ENCODE results near the gene DDRGK1.
"Not testable (repeated sequence)": the region's sequence is repeated elsewhere in the genome, so short reads cannot be mapped to it uniquely, and the experiment has no call there.

Gene DDRGK1

DNA sequence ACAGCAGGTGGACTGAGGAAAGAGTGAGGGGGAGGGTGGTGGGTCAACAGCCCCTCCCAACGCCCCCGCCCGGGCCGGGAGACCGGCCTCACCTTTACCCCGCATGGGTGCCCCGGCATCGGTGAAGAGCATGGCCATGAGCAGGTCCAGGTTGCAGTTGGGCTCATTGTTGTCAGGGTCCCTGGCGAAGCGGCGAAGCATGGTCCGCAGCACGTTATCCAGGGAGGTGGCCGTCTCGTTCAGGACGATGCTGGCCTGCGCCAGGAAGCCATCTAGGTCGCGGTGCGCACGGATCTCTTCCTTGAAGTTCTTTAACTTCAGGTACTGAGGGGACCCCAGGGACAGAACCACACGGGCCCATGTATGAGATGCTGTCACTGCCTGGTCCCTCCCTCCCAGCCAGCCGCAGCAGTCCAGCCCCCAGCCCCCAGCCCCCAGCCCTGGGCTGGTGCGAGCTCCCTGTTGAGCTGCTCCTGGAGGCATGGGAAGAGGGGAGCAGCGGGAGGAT is 29.6 kb upstream of the DDRGK1 start:
- DNase-seq = no peak

DNA sequence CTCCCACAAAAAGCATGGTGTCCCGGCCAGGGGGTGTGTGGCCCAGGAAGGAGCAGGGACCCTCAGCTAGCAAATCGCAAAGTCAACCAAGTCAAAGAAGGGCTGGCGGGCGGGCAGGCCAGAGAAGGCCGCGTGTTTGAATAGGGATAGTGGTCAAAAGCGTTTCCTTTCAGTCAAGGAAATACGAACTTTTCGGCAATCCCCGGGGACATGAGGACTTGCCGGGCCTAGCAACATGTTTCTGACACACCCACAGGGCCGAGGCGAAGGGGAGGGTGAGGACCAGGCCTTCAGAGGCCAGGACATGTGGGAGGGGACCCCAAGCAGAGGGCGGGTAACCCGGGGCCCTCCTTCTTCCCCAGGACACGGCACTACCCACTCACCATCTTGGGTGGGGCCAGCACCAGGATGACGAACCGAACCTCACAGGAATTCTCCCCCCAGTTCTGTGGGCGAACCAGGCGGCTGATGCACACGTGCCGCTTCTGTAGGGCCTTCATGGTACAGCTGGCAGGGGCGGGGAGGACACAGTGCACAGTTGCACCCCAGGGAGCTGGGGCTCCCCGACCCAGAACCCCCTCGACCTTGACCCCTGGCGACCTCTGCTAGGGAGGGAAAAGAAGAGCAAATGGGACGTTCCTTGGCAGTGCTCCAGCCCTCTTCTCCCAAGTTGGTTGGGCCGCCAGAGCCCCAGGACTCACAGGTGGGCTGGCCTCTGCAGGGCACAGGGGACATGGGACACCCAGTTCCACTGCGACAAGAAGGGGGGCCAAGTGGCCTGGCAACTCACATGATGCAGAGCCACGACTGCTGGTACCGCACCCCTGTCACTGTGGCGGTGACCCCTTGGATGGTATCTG is 28.9 kb upstream of the DDRGK1 start:
- no peak for DNase-seq

DNA sequence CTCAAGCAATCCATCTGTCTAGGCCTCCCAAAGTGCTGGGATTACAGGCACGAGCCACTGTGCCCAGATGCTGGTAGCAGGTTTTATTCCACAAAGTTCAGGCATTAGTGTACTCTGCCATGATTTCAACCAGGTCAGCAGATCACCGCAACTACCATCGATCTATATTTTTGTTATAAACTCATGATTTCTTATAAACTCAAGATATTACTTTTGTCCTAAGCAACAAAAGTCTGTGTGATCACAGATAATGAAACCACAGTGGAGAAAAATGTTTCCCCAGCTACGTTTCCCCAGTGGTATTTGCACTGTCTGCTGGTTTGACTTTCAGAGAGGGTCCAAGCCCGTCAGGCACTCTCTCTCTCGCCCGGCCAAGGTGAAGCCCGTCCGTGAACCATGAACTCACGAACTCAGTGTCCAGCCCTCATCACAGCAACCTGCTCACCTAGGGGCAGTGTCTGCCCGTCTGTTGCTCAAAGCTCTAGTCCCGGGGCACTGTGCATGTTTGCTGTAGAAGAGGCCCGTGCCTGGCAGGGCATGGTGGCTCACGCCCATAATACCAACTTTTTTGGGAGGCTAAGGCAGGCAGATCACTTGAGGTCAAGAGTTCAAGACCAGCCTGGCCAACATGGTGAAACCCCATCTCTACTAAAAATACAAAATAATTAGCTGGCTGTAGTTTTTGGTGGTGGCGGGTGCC is 27.6 kb upstream of the DDRGK1 start:
- no peak for DNase-seq

DNA sequence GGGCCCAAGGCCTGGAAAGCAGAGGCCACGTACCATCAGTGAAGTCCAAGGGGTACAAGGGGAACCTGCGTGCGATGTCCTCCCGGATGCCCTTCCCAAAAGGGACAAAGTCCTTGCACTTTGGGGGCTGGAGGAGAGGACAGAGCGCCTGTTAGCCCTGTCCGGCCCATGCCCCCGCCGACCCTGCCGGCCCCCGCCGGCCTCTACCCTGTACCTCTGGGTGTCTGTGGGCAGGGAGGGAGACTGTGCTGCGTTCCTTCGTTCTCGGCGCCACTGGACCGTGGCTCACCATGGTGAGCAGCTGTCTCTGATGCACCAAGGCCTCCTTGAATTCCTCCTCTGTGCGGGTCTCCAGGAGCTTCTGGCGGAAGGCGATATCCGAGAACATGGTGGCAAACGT is 26.6 kb upstream of the DDRGK1 start:
- DNase-seq = no peak

DNA sequence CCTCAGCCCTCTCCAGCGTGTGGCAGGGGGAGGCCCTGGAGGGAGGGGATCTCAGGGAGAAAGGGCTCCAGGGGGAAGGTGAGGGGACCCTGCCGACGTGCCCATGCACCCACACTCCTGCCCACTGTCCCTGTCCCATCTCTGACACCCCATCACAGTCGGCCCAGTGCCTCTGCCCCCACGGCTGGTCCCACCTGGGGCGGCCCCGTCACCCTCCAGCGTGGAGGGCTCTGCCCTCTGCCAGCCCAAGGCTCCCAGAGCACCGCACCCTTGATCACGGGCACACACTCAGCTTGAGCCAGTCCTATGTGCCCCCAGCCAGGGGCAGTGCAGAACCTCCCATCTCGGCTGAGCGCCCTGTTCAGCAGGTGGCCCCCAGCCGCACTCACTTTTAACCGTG is 25.3 kb upstream of the DDRGK1 start:
- DNase-seq = no peak

DNA sequence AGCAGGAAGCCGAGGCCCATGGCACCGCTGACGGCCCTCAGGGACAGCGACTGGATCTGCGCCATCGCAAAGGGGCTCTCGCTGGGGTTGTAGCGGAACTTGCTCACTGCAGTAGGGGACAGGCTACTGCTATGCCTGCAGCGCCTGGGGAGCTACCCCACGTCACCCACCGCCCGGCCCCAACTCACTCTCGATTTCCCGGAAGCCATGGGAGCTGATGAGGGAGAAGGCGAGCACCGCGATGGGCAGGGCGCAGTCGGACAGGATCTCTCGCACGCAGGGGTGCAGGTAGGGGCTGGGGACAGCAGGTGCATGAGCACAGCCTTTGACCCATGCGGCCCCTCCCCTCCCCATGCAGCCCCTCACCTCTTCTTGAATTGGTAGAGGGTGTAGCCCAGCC is 24.7 kb upstream of the DDRGK1 start:
- DNase-seq = no peak

DNA sequence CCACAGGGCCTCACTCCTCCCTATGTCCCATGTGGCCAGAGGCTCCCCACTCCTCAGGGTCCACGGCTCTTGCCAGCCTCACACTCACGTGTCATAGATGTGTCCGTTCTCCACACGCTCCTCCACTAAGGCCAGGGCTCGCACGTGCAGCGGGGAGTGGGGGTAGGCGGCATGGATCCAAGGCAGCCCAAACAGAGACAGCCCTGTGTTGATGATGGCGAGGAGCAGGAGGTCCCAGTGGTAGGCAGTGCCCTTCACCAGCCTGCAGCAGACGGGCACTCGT is 24.2 kb upstream of the DDRGK1 start:
- no peak for DNase-seq

DNA sequence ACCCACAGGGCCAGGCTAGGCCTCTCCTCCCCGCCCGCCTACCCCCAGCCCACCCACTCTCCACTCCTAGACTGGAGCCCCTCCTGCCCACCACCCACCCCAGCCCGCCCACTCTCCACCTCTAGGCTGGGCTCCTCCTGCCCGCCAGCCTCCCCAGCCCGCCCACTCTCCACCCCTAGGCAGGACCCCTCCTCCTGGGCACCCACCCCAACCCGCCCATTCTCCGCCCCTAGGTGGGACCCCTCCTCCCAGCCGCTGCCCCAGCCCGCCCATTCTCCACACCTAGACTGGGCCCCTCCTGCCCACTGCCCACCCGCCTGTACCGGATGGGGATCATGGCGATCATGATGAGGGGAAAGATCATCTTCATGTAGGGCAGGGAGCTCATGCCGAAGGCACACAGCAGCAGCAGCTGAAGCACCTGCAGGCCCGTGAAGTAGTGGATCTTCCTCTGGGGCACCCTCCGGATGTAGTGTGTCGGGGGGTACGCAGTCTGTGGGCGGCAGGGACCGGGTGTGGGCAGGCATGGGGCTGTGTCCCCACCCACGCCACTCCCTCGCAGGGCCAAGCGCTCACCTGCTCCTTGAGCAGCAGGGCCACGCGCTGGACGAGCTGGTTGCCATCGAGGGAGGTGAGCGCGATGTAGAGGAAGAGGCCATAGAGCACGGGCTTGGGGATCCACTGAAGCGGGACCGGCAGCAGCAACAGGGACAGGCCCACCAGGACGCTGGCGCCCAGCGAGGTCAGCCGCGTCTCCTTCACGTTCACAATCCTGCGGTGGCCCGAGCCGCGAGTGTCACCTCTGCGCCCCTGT is 23.7 kb upstream of the DDRGK1 start:
- no peak for DNase-seq

DNA sequence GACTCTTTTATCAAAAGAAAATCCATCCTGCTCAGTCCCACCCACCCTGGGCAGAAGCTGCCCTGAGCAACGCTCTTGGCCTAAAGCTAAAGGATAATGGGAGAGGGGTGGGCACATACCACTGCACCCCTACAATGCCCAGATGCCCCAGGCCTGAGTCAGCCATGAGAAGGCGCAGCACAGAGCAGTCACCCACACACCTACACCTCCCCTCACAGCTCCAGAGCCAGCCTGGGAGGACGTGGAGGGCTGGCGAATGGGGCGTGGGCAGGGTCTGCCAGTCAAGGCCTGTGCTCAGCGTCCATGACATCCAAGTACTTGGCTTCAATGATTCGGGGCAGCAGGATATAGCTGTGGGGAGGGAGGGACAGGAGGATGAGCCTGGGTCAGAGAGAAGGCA is 23.0 kb upstream of the DDRGK1 start:
- no peak for DNase-seq

DNA sequence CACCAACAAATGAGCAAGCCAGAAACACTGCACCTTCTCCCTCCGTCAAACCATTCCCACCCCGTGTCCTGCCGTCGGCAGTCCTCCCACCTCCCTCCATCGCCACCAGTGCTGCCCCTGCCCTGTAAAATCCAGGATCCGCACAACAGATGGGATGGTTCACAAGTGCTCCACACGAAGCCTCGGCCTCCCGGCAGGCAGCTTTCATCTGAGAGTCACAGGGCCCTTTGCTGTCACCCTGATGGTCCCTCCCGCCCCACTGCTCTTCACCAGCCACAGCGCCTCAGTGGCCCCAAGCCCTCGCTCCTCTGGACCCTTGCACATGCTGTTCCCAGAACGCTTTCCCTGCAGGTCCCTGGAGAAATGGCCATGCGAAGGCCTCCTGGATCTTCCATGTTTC is 22.4 kb upstream of the DDRGK1 start:
- no peak for DNase-seq

DNA sequence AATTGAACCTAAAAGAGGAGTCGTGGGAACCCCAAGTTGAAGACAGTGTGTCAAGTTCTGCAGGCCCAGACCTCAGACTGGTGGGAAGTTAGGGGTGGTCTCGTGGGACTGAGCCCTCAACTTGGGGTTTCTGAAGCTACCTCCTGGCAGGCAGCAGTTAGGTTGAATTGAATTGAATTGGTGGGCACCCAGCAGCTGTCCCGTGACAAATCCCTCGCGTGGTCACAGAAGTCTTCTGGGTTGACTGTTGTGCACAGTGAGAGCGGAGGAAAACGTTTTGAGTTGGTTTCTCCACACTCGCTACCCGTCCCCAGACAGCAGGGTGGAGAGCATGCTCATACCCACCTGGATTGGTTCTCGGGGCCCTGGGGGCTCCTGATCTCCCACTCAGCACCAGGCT is 21.6 kb upstream of the DDRGK1 start:
- DNase-seq = no peak

DNA sequence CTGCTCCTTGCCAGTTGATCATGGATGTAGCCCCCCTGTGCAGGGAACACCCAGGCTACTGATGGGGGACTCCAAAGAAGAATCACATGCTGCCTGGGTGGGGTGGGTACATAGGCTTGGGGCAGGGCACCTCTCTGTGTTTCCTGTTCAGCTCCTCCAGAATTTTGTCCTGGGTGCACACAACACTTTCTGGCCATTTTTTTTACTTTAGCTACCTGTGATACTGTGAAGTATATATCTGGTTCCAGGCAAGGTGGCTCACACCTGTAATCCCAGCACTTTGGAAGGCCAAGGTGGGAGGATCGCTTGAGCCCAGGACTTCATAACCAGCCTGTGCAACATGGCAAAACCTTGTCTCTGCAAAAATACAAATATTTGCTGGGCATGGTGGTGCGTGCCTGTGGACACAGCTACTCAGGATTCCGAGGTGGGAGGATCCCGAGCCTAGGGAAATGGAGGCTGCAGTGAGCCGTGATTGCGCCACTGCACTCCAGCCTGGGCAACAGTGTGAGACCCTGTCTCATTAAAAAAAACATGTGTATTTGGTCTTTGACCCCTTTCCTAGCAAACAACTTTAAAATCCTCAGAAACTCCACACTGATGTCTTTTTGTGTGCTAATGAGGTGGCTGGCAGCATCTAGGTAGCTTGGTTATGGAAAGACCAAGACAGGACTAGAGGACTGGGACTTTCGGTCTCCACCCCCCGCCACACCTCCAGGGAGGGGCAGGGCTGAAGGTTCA is 20.4 kb upstream of the DDRGK1 start:
- DNase-seq = no peak

DNA sequence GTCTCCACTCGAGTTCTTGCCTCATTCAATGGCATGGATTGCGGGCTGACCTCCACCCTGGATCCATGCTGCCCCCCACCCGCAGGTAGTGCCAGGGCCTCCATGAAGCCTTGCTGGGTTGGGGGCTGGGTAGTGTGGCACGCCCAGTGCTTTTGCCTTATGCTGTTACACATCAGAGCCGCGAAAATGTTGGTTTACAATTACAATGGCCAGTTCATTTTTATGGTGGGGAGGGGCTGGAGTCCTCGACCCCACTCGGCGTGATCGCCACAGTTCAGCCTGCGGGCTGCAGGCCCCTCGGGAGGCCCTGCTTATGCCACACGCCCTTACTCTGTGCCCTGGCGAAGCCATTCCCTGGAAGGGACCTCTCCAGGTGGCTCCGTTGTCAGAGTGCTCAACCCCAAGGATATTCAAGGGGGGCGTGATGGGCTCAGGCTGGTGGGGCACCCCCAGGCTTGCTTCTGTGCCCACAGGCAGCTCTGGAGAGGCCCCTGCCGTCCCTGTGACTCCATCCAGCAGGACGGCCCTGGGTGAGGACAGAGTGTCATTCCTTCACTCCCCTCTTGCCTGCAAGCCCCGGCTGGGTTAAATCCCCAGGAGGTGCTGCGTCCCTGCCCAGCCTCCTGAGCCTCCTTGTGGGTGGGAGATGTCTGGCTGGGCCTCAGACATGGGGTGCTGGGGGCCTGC is 19.7 kb upstream of the DDRGK1 start:
- DNase-seq = no peak

DNA sequence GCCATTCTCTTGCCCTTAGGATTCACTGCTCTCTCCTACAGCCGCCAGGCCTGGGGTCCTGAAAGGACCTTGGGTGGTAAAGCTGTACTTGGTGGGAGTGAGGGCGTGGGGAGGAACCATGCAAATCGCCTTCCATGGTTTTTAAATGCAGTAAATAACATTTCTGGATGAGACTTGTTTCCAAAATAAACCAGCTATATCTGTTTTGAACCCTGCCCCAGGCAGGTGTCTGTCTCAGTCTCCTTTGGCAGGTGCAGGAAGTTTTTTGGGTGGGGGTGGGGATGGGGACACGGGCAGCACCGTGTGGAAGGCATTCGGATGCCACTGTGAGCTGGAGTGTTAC is 19.1 kb upstream of the DDRGK1 start:
- no peak for DNase-seq

DNA sequence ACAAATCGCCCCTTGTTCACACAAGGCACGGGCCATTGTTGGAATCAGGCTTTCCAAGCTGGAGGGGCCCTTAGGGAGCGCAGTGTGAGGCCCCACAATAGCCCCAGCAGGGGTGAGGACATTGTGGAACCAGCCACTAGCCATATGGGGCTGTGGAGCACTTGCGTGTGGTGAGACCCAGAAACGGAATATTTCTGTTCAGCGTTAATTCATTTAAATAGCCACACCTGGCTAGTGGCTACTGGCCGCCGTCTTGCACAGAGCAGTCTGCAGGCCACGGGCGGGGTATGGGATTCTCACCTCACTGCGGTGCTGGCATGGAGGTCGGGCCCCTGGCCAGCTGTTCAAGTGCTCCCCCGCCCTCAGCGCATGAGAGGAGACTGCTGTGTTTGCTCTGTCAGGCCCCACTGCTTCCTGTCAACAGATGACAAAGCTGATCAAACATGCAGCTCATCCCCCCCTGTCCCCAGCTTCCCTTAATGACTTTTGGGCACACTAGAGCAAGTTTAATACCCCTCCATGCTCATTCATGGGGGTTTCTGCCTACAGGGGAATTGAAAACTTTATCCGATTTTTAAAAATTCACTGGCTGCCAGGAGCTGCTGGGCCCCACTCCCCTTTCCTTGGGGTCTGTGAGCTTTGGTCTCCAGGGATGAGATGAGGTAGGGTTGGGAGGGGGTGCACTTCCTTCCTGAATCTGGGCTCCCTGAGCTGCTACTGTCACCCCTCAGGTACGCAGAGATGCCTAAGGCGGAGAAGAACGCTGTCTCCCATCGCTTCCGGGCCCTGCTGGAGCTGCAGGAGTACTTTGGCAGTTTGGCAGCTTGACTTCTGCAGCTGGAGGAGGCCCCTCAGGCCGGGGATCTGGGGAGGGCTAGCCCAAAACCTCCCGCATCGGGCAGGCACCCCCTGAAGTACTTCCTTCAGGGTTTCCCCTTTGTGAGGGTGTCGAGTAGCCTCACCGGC is 18.4 kb upstream of the DDRGK1 start:
- DNase-seq = no peak

DNA sequence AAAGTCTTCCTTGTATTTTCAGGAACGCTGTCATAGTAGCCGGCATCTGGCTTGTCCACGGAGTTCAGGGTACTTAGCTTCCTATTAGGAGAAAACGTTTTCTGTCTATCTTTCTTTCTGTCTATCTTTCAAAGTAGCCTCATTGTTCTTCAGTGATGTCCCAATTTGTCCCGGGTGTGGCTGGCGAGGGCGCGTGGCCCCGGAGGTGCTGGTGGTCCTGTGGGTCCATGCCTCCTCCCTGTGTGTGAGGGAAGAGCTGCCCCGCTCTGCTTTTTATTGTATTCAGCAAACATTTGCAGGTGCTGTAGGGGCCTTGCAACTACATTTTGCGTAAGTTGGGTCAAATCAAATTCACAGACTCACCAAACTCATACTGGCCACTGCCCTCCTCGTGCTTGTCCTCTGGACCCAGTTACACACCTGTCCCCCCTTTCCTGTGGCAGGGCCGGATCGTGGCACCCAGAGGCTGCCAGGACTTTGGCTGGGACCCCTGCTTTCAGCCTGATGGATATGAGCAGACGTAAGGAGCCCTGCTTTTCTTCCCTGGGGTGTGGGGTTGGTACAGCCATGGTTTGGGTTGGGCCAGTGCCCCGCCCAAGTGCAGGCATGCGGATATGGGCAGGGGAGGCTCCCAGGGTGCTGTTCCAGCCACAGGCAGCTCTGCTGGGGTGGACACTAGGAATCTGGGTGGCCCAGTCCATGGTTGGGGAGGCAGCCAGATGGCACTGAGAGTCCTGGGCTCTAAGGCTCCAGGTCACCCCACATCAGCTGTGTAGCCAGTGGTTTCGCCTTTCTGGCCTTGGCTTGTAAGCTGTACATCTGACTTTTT is 17.1 kb upstream of the DDRGK1 start:
- DNase-seq = no peak

DNA sequence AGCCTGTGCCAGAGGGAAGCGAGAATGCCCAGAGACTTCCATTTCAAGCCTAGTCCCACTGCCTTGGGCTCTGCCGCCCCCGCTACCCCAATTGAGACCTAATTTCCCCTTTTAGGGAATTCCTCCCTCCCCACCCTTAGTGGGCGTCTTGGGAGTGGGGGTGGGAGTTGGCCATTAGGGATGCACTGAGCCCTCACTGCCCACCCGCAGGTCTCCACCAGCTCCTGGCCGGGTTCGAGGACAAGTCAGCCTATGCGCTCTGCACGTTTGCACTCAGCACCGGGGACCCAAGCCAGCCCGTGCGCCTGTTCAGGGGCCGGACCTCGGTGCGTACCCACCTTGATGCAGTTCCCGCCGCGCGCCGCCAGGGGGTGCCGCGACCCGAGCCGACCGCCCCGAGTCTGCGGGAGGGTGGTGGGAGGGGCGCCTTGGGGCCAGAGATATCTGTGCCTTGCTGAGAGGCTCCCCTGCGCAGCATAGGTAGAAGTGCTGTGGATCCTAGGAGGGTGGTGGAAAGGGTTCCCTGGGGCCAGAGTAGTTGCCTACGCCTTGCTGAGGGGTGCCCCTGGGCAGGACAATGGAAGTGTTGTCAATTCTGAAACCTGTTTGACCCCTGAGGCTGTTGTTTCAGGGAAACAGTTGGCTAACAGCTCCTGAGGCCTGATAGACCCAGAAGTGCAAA is 14.0 kb upstream of the DDRGK1 start:
- peak in 1 of 2 experiments; percentile 14 for DNase-seq

DNA sequence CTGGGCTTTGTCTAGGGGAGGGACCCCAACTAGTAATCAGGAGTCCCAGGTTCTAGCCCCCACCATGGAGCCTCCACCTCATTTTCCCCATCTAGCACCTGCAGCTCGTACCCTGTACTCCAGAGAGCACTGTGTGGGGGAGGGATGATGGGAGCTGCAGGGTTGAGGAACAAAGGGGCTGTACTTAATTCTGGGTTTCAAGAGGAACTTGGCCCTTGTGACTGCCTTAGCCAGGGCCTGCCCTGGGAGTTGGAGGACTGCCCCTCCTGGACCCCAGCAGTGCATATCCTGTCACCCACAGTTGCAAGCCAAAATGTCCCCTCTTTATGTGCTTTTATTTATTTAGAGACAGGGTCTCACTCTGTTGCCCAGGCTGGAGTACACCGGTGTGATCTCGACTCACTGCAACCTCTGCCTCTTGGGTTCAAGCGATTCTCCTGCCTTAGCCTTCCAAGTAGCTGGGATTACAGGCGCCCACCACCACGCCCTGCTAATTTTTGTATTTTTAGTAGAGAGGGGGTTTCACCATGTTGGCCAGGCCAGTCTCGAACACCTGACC is 11.0 kb upstream of the DDRGK1 start:
- DNase-seq = not testable (repeated sequence)

DNA sequence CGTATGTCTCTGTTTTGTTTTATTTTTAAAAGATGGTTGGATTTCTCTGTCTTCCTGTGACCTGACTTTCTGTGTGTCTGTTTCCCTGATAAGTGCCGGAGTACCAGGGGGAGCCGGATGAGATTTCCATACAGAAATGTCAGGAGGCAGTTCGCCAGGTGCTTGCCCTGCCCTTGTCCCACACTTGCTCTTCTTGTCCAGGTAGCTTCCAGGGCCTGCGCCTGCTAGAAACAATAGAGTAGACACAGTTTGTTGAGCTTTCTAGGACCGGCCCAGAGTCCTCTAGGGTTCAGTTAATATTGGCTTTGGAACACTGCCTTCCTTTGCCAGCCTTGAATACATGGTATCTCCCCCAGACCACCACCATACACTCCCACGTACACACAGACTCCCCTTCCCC is 8.7 kb upstream of the DDRGK1 start:
- no peak for DNase-seq
